HepG2 (cell line): ENCODE results near the gene MAPK1. TPM values are rescaled to one million over a fixed set of nuclear protein-coding genes. Genes with fewer than 3 reads are reported as not detected.
A peak's percentile ranks its signal among the peaks of the same experiment; 100 is the strongest.

Source experiments
- ATAC-seq: fragments of 200-7000 bp; cut with Tn5 transposase; 3 replicates; pipeline ENCODE4 v1.9.1; 2020; ENCODE audit warnings: mild to moderate bottlenecking, moderate library complexity
- BruUV-seq: library from RNA; stranded (reverse); fragments of 400-500 nt; replicated peaks from 2 replicates; lab custom pipeline; 2021; lab: Mats Ljungman, UMichigan
- CTCF ChIA-PET: fragments of 300-600 bp; formaldehyde crosslinking; extraction: SDS; loops from one replicate; lab custom pipeline; 2021; ENCODE audit warnings: low total read pairs, inconsistent platforms, low intra/inter-chr PET ratio; lab: Yijun Ruan, JAX
- POLR2A ChIA-PET: fragments of 350-600 bp; sonication (Branson Sonifier 250); formaldehyde crosslinking; loops from one replicate; lab custom pipeline; 2020; ENCODE audit warnings: antibody characterized with exemption, inconsistent platforms; lab: Yijun Ruan, JAX
- DNase-seq: peaks from one replicate; pipeline ENCODE4 v3.0.0-alpha.2; 2015; ENCODE audit warnings: low spot score
- FAIRE-seq: peaks from 3 replicates; lab custom pipeline; 2011; peaks lifted over from hg19 to GRCh38; lab: Jason Lieb, UNC
- H2AFZ ChIP-seq: one replicate; pipeline ENCODE4 v1.6.1; 2011; ENCODE audit warnings: low read length, inconsistent platforms
- H3K27ac ChIP-seq: fragments of 300-600 bp; 3 replicates; pipeline ENCODE4 v1.8.0; 2011; ENCODE audit warnings: mixed run types, mild to moderate bottlenecking, mixed read lengths, low read length, inconsistent platforms; ENCODE audit not compliant: insufficient read depth; ENCODE audit errors: extremely low read length
- H3K27me3 ChIP-seq, 2 experiments: fragments of 200-600 bp in 1 of 2; 2 replicates in 1 of 2; 3 replicates in 1 of 2; pipeline versions ENCODE4 v1.6.0 to v1.8.0; 2011; ENCODE audit warnings: low read length in 2 of 2, mild to moderate bottlenecking in 2 of 2, moderate library complexity in 2 of 2, inconsistent platforms in 1 of 2; ENCODE audit not compliant: insufficient read depth in 2 of 2, control insufficient read depth in 1 of 2
- H3K36me3 ChIP-seq, 2 experiments: fragments of 200-600 bp in 1 of 2; replicated peaks in 1 of 2; 2 replicates in 1 of 2; 3 replicates in 1 of 2; pipeline versions ENCODE4 v1.5.1 to v1.8.0; 2011; ENCODE audit warnings: low read length in 2 of 2, inconsistent platforms in 1 of 2; ENCODE audit not compliant: insufficient read depth in 2 of 2, control insufficient read depth in 1 of 2
- H3K4me1 ChIP-seq: 2 replicates; pipeline ENCODE4 v1.5.1; 2012; ENCODE audit warnings: low read length, inconsistent platforms; ENCODE audit not compliant: insufficient read depth
- H3K4me2 ChIP-seq: 2 replicates; pipeline ENCODE4 v1.6.0; 2011; ENCODE audit warnings: low read depth, low read length, inconsistent platforms
- H3K4me3 ChIP-seq, 3 experiments: fragments of 200-600 bp in 1 of 3; sonication (generic), shearing (Covaris generic) in 1 of 3; replicated peaks in 1 of 3; 2 replicates each; pipeline ENCODE4 v1.5.1; 2011 to 2016; ENCODE audit warnings: low read length in 3 of 3, inconsistent platforms in 2 of 3, low read depth in 2 of 3, mild to moderate bottlenecking in 2 of 3, control low read depth in 1 of 3, mixed read lengths in 1 of 3; ENCODE audit not compliant: insufficient read depth in 1 of 3
- H3K79me2 ChIP-seq: one replicate; pipeline ENCODE4 v1.6.1; 2011; ENCODE audit warnings: low read length, inconsistent platforms; ENCODE audit not compliant: insufficient read depth
- H3K9ac ChIP-seq: 2 replicates; pipeline ENCODE4 v1.6.0; 2011; ENCODE audit warnings: mild to moderate bottlenecking, low read depth, low read length, inconsistent platforms; ENCODE audit not compliant: insufficient read depth
- H3K9me3 ChIP-seq: 2 replicates; pipeline ENCODE4 v1.5.1; 2012; ENCODE audit warnings: mild to moderate bottlenecking, low read length
- H4K20me1 ChIP-seq: 2 replicates; pipeline ENCODE4 v1.6.0; 2011; ENCODE audit warnings: inconsistent platforms, mild to moderate bottlenecking, low read length, moderate library complexity; ENCODE audit not compliant: insufficient read depth
- BRCA1 ChIP-seq: sonication (generic); formaldehyde crosslinking; IDR thresholded peaks from 2 replicates; pipeline ENCODE4 v1.4.0; 2020; ENCODE audit warnings: missing genetic modification reagents
- HNF1B ChIP-seq: sonication (generic); formaldehyde crosslinking; IDR thresholded peaks from 2 replicates; pipeline ENCODE4 v1.5.1; 2020; ENCODE audit warnings: mild to moderate bottlenecking, moderate library complexity, missing genetic modification reagents
- LBX2 ChIP-seq: sonication (generic); formaldehyde crosslinking; IDR thresholded peaks from 2 replicates; pipeline ENCODE4 v1.5.0; 2020; ENCODE audit warnings: missing genetic modification reagents, mild to moderate bottlenecking, borderline replicate concordance
- PBX2 ChIP-seq: IDR thresholded peaks from 2 replicates; pipeline ENCODE4 v1.6.1; 2016; ENCODE audit warnings: control low read depth
- XRCC5 ChIP-seq: fragments of 200-400 bp; formaldehyde crosslinking; optimal IDR thresholded peaks from 2 replicates; pipeline ENCODE3; 2017; ENCODE audit warnings: mild to moderate bottlenecking, low read length
- YEATS2 ChIP-seq: sonication (generic); formaldehyde crosslinking; IDR thresholded peaks from 2 replicates; pipeline ENCODE4 v1.4.0; 2020; ENCODE audit warnings: missing genetic modification reagents, borderline replicate concordance
- ZMYM4 ChIP-seq: sonication (generic); formaldehyde crosslinking; IDR thresholded peaks from 2 replicates; pipeline ENCODE4 v1.8.1; 2023; ENCODE audit warnings: mild to moderate bottlenecking, missing genetic modification reagents
- ZNF136 ChIP-seq: sonication (generic); formaldehyde crosslinking; IDR thresholded peaks from 2 replicates; pipeline ENCODE4 v1.8.1; 2022; ENCODE audit warnings: low read depth, mild to moderate bottlenecking, moderate library complexity, missing genetic modification reagents
- ZNF251 ChIP-seq: sonication (generic); formaldehyde crosslinking; IDR thresholded peaks from 2 replicates; pipeline ENCODE4 v1.9.0; 2021; ENCODE audit warnings: mild to moderate bottlenecking, missing genetic modification reagents
- ZNF816 ChIP-seq: sonication (generic); formaldehyde crosslinking; IDR thresholded peaks from 2 replicates; pipeline ENCODE4 v1.8.0; 2022; ENCODE audit warnings: missing genetic modification reagents, mild to moderate bottlenecking, borderline replicate concordance
- ZNF850 ChIP-seq: sonication (generic); formaldehyde crosslinking; conservative IDR thresholded peaks from 2 replicates; pipeline ENCODE4 v1.9.0; 2021; ENCODE audit warnings: mild to moderate bottlenecking, missing genetic modification reagents
- WGBS: methylation state at CpG from one replicate; pipeline ENCODE4 v1.1.6; 2017; ENCODE audit warnings: low lambda C conversion rate; 5-methylcytosine and 5-hydroxymethylcytosine counted together
- in situ Hi-C: cut with HindIII; loops from 2 replicates; pipeline ENCODE4 v1.10.0; 2017; ENCODE audit warnings: low pct_unique_long_range_greater_than_20kb; ENCODE audit not compliant: extremely low pct_ligation_motif_present
- intact Hi-C: fragments of 100-400 bp; cut with micrococcal nuclease; formaldehyde crosslinking; loops from one replicate; pipeline ENCODE4 v1.10.0; 2022; ENCODE audit not compliant: unreplicated experiment
- polyA plus RNA-seq, 8 experiments: library from polyadenylated mRNA; depleted of rRNA in 3 of 8; stranded (reverse) in 7 of 8; unstranded in 1 of 8; fragments of >200 nt; fragmentation: Illumina TruSeq in 4 of 8; extraction: Trizol in 4 of 8; gene quantifications; 2 replicates each; pipeline versions ENCODE4 v1.2.1 to v1.2.3, GENCODE V29; 2011 to 2016; ENCODE audit warnings: low read depth in 4 of 8, missing spikeins in 1 of 8, mixed read lengths in 1 of 8; ENCODE audit not compliant: insufficient read depth in 1 of 8
- total RNA-seq, 5 experiments: library from RNA; depleted of rRNA; stranded (reverse); fragments of >200 nt; fragmentation: Illumina TruSeq; extraction: Trizol; gene quantifications; 2 replicates each; pipeline ENCODE4 v1.2.3, GENCODE V29; 2016; ENCODE audit warnings: low read depth in 1 of 5

Gene MAPK1
- total and polyA plus RNA-seq, 2 of the 13 experiments (the other 11 are each of a cell fraction or from before 2014, with no cell fraction given) = 107 to 114 TPM

- FAIRE-seq (peak; percentile 23), DNase-seq (no peak), ATAC-seq (no peak)
- Histone ChIP-seq H3K9me3 (no peaks in the 10 kb centered on the region), H3K79me2 (peaks cover 88% of the 10 kb centered on the region), H3K36me3 (peaks cover under 1 to 13% of the 10 kb centered on the region in 2 experiments; a peak in 2 of 5 replicates), H3K4me3 (no peak overlapping the region), H3K4me2 (no peak overlapping the region), H3K27ac (no peak overlapping the region), H2AFZ (no peak overlapping the region), H3K9ac (no peak overlapping the region), H3K27me3 (no peaks in the 10 kb centered on the region), H3K4me1 (peaks cover 63% of the 10 kb centered on the region), H4K20me1 (peaks cover 51% of the 10 kb centered on the region)
- TF ChIP-seq PBX2 (CRISPR knock-in tag) (no peak), BRCA1 (no peak), ZNF251 (no peak), LBX2 (CRISPR knock-in tag) (no peak), ZNF136 (no peak), HNF1B (CRISPR knock-in tag) (no peak), YEATS2 (CRISPR knock-in tag) (no peak), ZNF850 (CRISPR knock-in tag) (no peak), XRCC5 (no peak), ZMYM4 (CRISPR knock-in tag) (no peak), ZNF816 (CRISPR knock-in tag) (no peak)
- no TSS peak for BruUV-seq
- ChIA-PET CTCF (no interaction called here), POLR2A (no interaction called here)
- intact Hi-C loops = no loop called here
- in situ Hi-C loops = no loop called here
- 97% methylated on average over 1 of the region's 1 CpG for WGBS
Measured at GRCh38 chr22:21839765-21840140, 27.7 kb downstream of the MAPK1 start.
